HepG2 (cell line): ENCODE measurements around the gene TRMT112. TPM values are rescaled to one million over a fixed set of nuclear protein-coding genes. Genes with fewer than 3 reads are reported as not detected.

Experiments used
- ATRX ChIP-seq: sonication (generic); formaldehyde crosslinking; IDR thresholded peaks from 2 replicates; pipeline ENCODE4 v1.4.0; 2020; ENCODE audit warnings: missing genetic modification reagents, borderline replicate concordance
- FOXC1 ChIP-seq: sonication (generic); formaldehyde crosslinking; IDR thresholded peaks from 2 replicates; pipeline ENCODE4 v1.8.0; 2022; ENCODE audit warnings: mild to moderate bottlenecking, missing genetic modification reagents, borderline replicate concordance
- HHEX ChIP-seq: IDR thresholded peaks from 2 replicates; pipeline ENCODE4 v1.6.1; 2016; ENCODE audit warnings: control low read depth
- HMGA1 ChIP-seq: sonication (generic); formaldehyde crosslinking; conservative IDR thresholded peaks from 2 replicates; pipeline ENCODE4 v1.4.0; 2020; ENCODE audit warnings: missing genetic modification reagents
- HOXA7 ChIP-seq: sonication (generic); formaldehyde crosslinking; IDR thresholded peaks from 2 replicates; pipeline ENCODE4 v1.8.1; 2022; ENCODE audit warnings: mild to moderate bottlenecking, missing genetic modification reagents, moderate library complexity
- HOXA9 ChIP-seq: sonication (generic); formaldehyde crosslinking; IDR thresholded peaks from 2 replicates; pipeline ENCODE4 v1.8.1; 2022; ENCODE audit warnings: missing genetic modification reagents, mild to moderate bottlenecking, moderate library complexity, borderline replicate concordance
- ISX ChIP-seq: sonication (generic); formaldehyde crosslinking; conservative IDR thresholded peaks from 2 replicates; pipeline ENCODE4 v1.5.0; 2020; ENCODE audit warnings: missing genetic modification reagents
- LCORL ChIP-seq, 2 experiments: fragments of 450-650 bp in 1 of 2; sonication (generic) in 1 of 2; formaldehyde crosslinking in 1 of 2; IDR thresholded peaks; 2 replicates each; pipeline versions ENCODE4 v1.5.0 to v1.6.1; 2017 to 2020; ENCODE audit warnings: antibody characterized with exemption in 1 of 2, missing genetic modification reagents in 1 of 2
- MATR3 ChIP-seq: sonication (generic); formaldehyde crosslinking; IDR thresholded peaks from 2 replicates; pipeline ENCODE4 v1.4.0; 2020; ENCODE audit warnings: missing genetic modification reagents
- RFX1 ChIP-seq: fragments of 450-650 bp; IDR thresholded peaks from 2 replicates; pipeline ENCODE4 v1.6.1; 2017
- SIN3B ChIP-seq: fragments of 150-350 bp; IDR thresholded peaks from 2 replicates; pipeline ENCODE4 v1.6.1; 2014; ENCODE audit warnings: low read length
- SMYD3 ChIP-seq: sonication (generic); formaldehyde crosslinking; IDR thresholded peaks from 2 replicates; pipeline ENCODE4 v1.8.1; 2023; ENCODE audit warnings: mild to moderate bottlenecking, missing genetic modification reagents
- SNRNP70 ChIP-seq: fragments of 200-400 bp; formaldehyde crosslinking; IDR thresholded peaks from 2 replicates; pipeline ENCODE4 v1.6.1; 2017; ENCODE audit warnings: mild to moderate bottlenecking, low read depth, low read length, moderate library complexity
- TGIF2 ChIP-seq: IDR thresholded peaks from 2 replicates; pipeline ENCODE4 v1.6.1; 2016; ENCODE audit warnings: control low read depth, missing compliant biosample characterization
- ZNF142 ChIP-seq: sonication (generic); formaldehyde crosslinking; IDR thresholded peaks from 2 replicates; pipeline ENCODE4 v1.4.0; 2020; ENCODE audit warnings: missing genetic modification reagents
- polyA plus RNA-seq, 8 experiments: library from polyadenylated mRNA; depleted of rRNA in 3 of 8; stranded (reverse) in 7 of 8; unstranded in 1 of 8; fragments of >200 nt; fragmentation: Illumina TruSeq in 4 of 8; extraction: Trizol in 4 of 8; gene quantifications; 2 replicates each; pipeline versions ENCODE4 v1.2.1 to v1.2.3, GENCODE V29; 2011 to 2016; ENCODE audit warnings: low read depth in 4 of 8, missing spikeins in 1 of 8, mixed read lengths in 1 of 8; ENCODE audit not compliant: insufficient read depth in 1 of 8
- total RNA-seq, 5 experiments: library from RNA; depleted of rRNA; stranded (reverse); fragments of >200 nt; fragmentation: Illumina TruSeq; extraction: Trizol; gene quantifications; 2 replicates each; pipeline ENCODE4 v1.2.3, GENCODE V29; 2016; ENCODE audit warnings: low read depth in 1 of 5
- TF ChIP-seq, protein P1 (sequence below): sonication (generic); formaldehyde crosslinking; IDR thresholded peaks from 2 replicates; pipeline ENCODE4 v1.5.0; 2020; ENCODE audit warnings: mild to moderate bottlenecking, missing genetic modification reagents, borderline replicate concordance
- TF ChIP-seq, protein P2 (sequence below): sonication (generic); formaldehyde crosslinking; IDR thresholded peaks from 2 replicates; pipeline ENCODE4 v1.4.0; 2020; ENCODE audit warnings: missing genetic modification reagents, borderline replicate concordance

The TRMT112 gene
- total and polyA plus RNA-seq, 2 of the 13 experiments (the other 11 are each of a cell fraction or from before 2014, with no cell fraction given) = 186 to 409 TPM

GRCh38 chr11:64284048-64284961 is 33.1 kb downstream of the TRMT112 start, which contains the start of gene BAD (continued):
- TF ChIP-seq HOXA9 (no peak), HHEX (CRISPR knock-in tag) (no peak), SNRNP70 (no peak), ISX (CRISPR knock-in tag) (no peak), SMYD3 (CRISPR knock-in tag) (no peak), TGIF2 (CRISPR knock-in tag) (no peak), HOXA7 (CRISPR knock-in tag) (no peak), ATRX (no peak), MATR3 (CRISPR knock-in tag) (no peak), HMGA1 (CRISPR knock-in tag) (no peak), RFX1 (peak; percentile 91), SIN3B (no peak), ZNF142 (CRISPR knock-in tag) (no peak), FOXC1 (CRISPR knock-in tag) (peak; percentile 86), LCORL (IDR thresholded peaks at IDR 0.05) (0 out of 2 replicates have a peak, but pooled peaks have one; percentile 11), LCORL (CRISPR knock-in tag; IDR thresholded peaks at IDR 0.05) (peak; percentile 48; the same call in 1 of the 2 replicates)
- TF ChIP-seq, protein P1, sequence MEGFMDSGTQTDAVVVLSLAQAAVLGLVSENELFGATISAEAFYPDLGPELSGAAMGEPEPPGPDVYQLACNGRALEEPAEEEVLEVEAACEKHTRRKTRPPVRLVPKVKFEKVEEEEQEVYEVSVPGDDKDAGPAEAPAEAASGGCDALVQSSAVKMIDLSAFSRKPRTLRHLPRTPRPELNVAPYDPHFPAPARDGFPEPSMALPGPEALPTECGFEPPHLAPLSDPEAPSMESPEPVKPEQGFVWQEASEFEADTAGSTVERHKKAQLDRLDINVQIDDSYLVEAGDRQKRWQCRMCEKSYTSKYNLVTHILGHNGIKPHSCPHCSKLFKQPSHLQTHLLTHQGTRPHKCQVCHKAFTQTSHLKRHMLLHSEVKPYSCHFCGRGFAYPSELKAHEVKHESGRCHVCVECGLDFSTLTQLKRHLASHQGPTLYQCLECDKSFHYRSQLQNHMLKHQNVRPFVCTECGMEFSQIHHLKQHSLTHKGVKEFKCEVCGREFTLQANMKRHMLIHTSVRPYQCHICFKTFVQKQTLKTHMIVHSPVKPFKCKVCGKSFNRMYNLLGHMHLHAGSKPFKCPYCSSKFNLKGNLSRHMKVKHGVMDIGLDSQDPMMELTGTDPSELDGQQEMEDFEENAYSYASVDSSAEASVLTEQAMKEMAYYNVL (CRISPR knock-in tag) = no peak
- TF ChIP-seq, protein P2, sequence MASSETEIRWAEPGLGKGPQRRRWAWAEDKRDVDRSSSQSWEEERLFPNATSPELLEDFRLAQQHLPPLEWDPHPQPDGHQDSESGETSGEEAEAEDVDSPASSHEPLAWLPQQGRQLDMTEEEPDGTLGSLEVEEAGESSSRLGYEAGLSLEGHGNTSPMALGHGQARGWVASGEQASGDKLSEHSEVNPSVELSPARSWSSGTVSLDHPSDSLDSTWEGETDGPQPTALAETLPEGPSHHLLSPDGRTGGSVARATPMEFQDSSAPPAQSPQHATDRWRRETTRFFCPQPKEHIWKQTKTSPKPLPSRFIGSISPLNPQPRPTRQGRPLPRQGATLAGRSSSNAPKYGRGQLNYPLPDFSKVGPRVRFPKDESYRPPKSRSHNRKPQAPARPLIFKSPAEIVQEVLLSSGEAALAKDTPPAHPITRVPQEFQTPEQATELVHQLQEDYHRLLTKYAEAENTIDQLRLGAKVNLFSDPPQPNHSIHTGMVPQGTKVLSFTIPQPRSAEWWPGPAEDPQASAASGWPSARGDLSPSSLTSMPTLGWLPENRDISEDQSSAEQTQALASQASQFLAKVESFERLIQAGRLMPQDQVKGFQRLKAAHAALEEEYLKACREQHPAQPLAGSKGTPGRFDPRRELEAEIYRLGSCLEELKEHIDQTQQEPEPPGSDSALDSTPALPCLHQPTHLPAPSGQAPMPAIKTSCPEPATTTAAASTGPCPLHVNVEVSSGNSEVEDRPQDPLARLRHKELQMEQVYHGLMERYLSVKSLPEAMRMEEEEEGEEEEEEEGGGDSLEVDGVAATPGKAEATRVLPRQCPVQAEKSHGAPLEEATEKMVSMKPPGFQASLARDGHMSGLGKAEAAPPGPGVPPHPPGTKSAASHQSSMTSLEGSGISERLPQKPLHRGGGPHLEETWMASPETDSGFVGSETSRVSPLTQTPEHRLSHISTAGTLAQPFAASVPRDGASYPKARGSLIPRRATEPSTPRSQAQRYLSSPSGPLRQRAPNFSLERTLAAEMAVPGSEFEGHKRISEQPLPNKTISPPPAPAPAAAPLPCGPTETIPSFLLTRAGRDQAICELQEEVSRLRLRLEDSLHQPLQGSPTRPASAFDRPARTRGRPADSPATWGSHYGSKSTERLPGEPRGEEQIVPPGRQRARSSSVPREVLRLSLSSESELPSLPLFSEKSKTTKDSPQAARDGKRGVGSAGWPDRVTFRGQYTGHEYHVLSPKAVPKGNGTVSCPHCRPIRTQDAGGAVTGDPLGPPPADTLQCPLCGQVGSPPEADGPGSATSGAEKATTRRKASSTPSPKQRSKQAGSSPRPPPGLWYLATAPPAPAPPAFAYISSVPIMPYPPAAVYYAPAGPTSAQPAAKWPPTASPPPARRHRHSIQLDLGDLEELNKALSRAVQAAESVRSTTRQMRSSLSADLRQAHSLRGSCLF (CRISPR knock-in tag) = no peak
